GM12873 (cell line): ENCODE data around the gene HCRTR2.

Experiments used
- CTCF ChIP-seq: IDR thresholded peaks from 2 replicates; pipeline ENCODE4 v1.5.1; 2012; ENCODE audit warnings: low read depth, mild to moderate bottlenecking, moderate library complexity, low read length, control low read depth; ENCODE audit not compliant: insufficient read depth; ENCODE audit errors: missing control alignments

Gene HCRTR2

GRCh38 chr6:55239099-55239498 lies 64.8 kb downstream of the HCRTR2 start:
- TF ChIP-seq CTCF, result no peak

GRCh38 chr6:55250400-55250799 lies 76.1 kb downstream of the HCRTR2 start:
- no peak for TF ChIP-seq CTCF

- no peak for TF ChIP-seq CTCF
These were observed 80.8 kb downstream of the HCRTR2 start for GRCh38 chr6:55255113-55255512.

- no peak for TF ChIP-seq CTCF
These were observed 85.9 kb downstream of the HCRTR2 start for GRCh38 chr6:55260181-55260580.

GRCh38 chr6:55265409-55266114 lies 91.2 kb downstream of the HCRTR2 start:
- no peak for TF ChIP-seq CTCF

GRCh38 chr6:55266896-55267295 lies 92.6 kb downstream of the HCRTR2 start:
- no peak for TF ChIP-seq CTCF

- peak; percentile 67 for TF ChIP-seq CTCF
These were observed 102.6 kb downstream of the HCRTR2 start for GRCh38 chr6:55276745-55277530.
